ENCODE results near the gene CDH13. TPM values are rescaled to one million over a fixed set of nuclear protein-coding genes. Genes with fewer than 3 reads are reported as not detected.
A peak's percentile ranks its signal among the peaks of the same experiment; 100 is the strongest.

The CDH13 gene
- total and polyA plus RNA-seq, 2 experiments from 2014 or later: 1.6 to 4.4 TPM

GRCh38 chr16:82755570-82756282, 129.0 kb downstream of the CDH13 start:
- H3F3A ChIP-seq (replicated peaks; ENCODE audit: low read depth): no peaks in the 10 kb centered on the region
- Mint-ChIP-seq H3K9me3 (no peaks in the 10 kb centered on the region; the same call in 2 of the 3 replicates), H3K4me3 (no peak overlapping the region), H3K4me1 (peaks cover 20% of the 10 kb centered on the region), H3K36me3 (ENCODE audit: low read depth) (no peaks in the 10 kb centered on the region; the same call in 2 of the 3 replicates), H3K27me3 (ENCODE audit: insufficient read depth, low read depth, poor library complexity) (no peaks in the 10 kb centered on the region), H3K27ac (no peak overlapping the region)
- H3K4me2 ChIP-seq: no peak overlapping the region
- no peak overlapping the region for H3K4me3 ChIP-seq
- H4K20me1 ChIP-seq (replicated peaks; ENCODE audit: insufficient read depth): no peaks in the 10 kb centered on the region
- peaks cover 12% of the 10 kb centered on the region for H3K4me1 ChIP-seq (ENCODE audit: insufficient read depth)
- no peaks in the 10 kb centered on the region for H3K36me3 ChIP-seq (ENCODE audit: insufficient read depth)
- H3K9me2 ChIP-seq (ENCODE audit: insufficient read depth): peaks cover 3% of the 10 kb centered on the region; the same call in 1 of the 2 replicates
- no peak overlapping the region for H2AFZ ChIP-seq
- H3K27ac ChIP-seq (ENCODE audit: low read depth): no peak overlapping the region
- no peaks in the 10 kb centered on the region for H3K79me2 ChIP-seq (replicated peaks; ENCODE audit: insufficient read depth)
- ATAC-seq (no peak; the same call in 2 of the 3 replicates), DNase-seq (ENCODE audit: low spot score) (peak; percentile 40)
- TF ChIP-seq STAT1 (IDR thresholded peaks at IDR 0.05; ENCODE audit: unreplicated experiment) (no peak), CTCF (conservative IDR thresholded peaks at IDR 0.05; ENCODE audit: low read depth in 2 of 2) (peak; percentile 64 to 74)
- no peaks in the 10 kb centered on the region for H3K27me3 ChIP-seq (ENCODE audit: insufficient read depth)

- H3K27ac ChIP-seq (ENCODE audit: low read depth): no peak overlapping the region; the same call in 1 of the 2 replicates
- H3K4me3 ChIP-seq: no peak overlapping the region
- Mint-ChIP-seq H3K4me3 (no peak overlapping the region), H3K4me1 (peaks cover 20% of the 10 kb centered on the region), H3K27ac (no peak overlapping the region), H3K27me3 (ENCODE audit: insufficient read depth, low read depth, poor library complexity) (no peaks in the 10 kb centered on the region), H3K36me3 (ENCODE audit: low read depth) (no peaks in the 10 kb centered on the region; the same call in 2 of the 3 replicates), H3K9me3 (no peaks in the 10 kb centered on the region; the same call in 2 of the 3 replicates)
- no peaks in the 10 kb centered on the region for H3F3A ChIP-seq (replicated peaks; ENCODE audit: low read depth)
- no peaks in the 10 kb centered on the region for H3K79me2 ChIP-seq (replicated peaks; ENCODE audit: insufficient read depth)
- H4K20me1 ChIP-seq (replicated peaks; ENCODE audit: insufficient read depth): no peaks in the 10 kb centered on the region
- peaks cover 3% of the 10 kb centered on the region; the same call in 1 of the 2 replicates for H3K9me2 ChIP-seq (ENCODE audit: insufficient read depth)
- ATAC-seq (no peak), DNase-seq (ENCODE audit: low spot score) (no peak)
- no peak overlapping the region for H2AFZ ChIP-seq
- no peak overlapping the region for H3K4me2 ChIP-seq
- peaks cover 12% of the 10 kb centered on the region for H3K4me1 ChIP-seq (ENCODE audit: insufficient read depth)
- no peaks in the 10 kb centered on the region for H3K36me3 ChIP-seq (ENCODE audit: insufficient read depth)
- no peaks in the 10 kb centered on the region for H3K27me3 ChIP-seq (ENCODE audit: insufficient read depth)
- no peak for TF ChIP-seq ZNF462 (CRISPR knock-in tag; IDR thresholded peaks at IDR 0.05)
- no peak for TF ChIP-seq ETS1 (IDR thresholded peaks at IDR 0.05)
- TF ChIP-seq NANOG (IDR thresholded peaks at IDR 0.05; ENCODE audit: borderline replicate concordance): no peak
- no peak for TF ChIP-seq CTCF (conservative IDR thresholded peaks at IDR 0.05; ENCODE audit: low read depth in 2 of 2)
- no peak for TF ChIP-seq EZH2 (IDR thresholded peaks at IDR 0.05; ENCODE audit: low read depth, unreplicated experiment)
- no peak for TF ChIP-seq EZH2phosphoT487 (IDR thresholded peaks at IDR 0.05; ENCODE audit: unreplicated experiment)
- TF ChIP-seq STAT1 (IDR thresholded peaks at IDR 0.05; ENCODE audit: unreplicated experiment): no peak
- no peak for TF ChIP-seq JUNB (IDR thresholded peaks at IDR 0.05; ENCODE audit: unreplicated experiment)
- no peak for TF ChIP-seq ZNF114 (CRISPR knock-in tag; IDR thresholded peaks at IDR 0.05)
Observed at GRCh38 chr16:82756283-82756599, 129.5 kb downstream of the CDH13 start.

All from GM23338 (cell line).